HG03469 (cell line): ENCODE data around the gene CHGA.

Experiments
- ATAC-seq: cut with Tn5 transposase; IDR thresholded peaks from one replicate; pipeline ENCODE4 v1.9.1; 2021; ENCODE audit warnings: mild to moderate bottlenecking, moderate library complexity, moderate number of reproducible peaks; ENCODE audit not compliant: unreplicated experiment

The CHGA gene

DNA sequence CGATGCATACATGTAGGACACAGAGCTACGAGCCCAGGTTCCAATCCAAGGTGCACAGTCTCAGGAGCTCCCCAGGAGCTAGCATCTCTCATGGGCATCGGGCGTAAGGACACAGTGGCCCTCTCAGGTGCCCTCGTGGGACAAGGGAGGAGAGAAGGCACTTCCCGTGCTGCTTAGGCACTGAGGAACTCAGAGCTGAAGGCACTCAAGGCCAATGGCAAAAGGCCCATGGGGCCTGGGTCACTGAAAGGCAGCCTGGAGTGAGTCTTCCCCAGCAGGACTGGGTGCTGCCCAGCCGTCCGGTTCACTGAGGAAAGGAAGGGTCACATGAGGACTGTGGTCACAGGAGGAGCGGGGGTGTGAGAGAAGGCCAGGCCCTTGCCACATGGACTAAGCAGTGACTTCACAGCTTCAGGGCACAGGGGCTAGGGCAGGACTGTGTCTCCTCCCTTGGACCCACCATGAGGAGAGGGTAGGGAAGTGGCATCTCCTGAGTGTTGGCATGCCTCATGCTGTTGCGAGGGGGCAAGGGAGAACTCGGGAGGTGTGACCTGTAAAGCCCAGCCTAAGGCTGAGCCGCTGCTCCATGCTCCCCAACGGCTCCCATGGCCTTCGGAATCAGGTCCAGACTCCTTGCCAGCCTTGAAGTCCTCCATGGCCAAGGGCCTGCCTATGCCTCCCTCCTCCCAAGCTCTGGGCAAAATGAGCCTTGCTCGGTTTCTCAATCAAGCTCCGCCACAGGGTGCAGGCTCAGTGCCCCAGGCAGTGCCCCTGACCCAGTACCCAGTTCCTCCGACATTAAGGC, 51.8 kb downstream of the CHGA start:
- ATAC-seq, result no peak

DNA sequence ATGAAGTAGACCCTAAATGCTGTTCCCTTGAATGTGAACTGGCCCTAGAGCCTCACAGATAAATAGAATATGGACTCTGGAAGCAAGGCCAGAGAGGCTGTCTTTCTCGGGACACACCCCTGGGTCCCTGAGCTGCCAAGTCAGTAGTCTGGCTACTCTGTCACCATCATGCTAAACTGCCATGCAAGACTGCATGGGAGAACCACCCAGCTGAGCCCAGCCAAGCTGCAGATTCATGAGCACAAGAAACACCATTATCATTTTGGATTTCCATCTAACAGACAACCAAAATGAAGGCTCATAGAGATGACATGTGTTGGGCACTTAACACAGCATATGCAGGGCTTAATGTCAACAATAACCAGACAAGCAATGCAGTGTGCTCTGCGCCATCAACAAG, 53.3 kb downstream of the CHGA start:
- no peak for ATAC-seq

GRCh38 chr14:92978229-92979021, 55.5 kb downstream of the CHGA start:
- no peak for ATAC-seq

GRCh38 chr14:92980866-92981265, 57.9 kb downstream of the CHGA start:
- no peak for ATAC-seq

GRCh38 chr14:92981726-92982125, 58.8 kb downstream of the CHGA start:
- no peak for ATAC-seq

DNA sequence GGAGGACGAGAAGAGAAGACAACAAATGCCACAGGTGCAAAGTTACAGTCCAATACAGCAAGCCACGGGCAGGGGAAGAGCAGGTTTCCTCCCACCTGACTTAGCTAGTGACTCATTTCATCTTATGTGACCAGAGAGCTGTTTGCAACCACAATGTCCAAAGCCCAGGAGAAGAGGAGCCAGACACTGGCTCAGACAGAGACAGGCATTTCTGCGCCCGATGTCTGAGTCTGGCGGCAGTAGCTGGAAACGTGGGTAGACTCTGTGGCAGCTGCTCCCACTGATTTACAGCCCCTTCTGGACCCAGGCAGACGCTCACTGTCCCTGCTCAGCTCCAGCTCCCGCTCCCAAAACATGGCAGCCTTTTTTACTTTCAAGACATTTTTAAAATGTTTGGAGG, 60.0 kb downstream of the CHGA start:
- no peak for ATAC-seq

DNA sequence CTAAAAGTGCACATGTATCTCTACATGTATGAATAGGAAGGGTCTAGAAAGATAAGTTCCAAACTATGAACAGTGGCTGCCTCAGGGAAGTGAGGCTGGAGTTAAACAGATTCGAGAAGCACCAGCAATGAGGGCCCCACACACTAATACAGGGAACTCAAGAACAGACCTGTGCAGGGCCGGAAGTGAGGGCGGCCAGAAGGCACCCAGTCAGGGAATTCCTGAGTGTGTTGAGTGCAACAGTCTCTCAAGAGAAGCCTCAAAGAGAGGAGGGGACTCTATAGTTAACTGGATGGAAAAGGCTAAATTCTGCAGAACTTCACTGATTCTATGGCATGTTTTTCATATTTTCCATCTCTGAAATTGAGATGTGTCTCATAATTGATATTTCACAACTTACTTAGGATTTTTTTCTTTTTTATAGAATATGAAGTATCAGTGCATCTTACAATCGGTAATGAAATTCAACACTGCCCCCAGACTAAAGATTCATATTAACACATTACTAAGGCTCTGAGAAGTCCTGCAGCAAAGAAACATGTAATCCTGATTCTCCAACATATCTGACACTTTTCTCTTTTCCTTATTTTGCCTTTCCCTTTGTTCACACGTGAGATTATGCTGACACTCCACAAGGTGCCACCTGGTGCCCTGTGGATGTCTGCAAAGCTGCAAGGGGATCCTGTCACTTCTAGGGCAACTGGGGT, 61.3 kb downstream of the CHGA start:
- no peak for ATAC-seq
